PC-9 (cell line): ENCODE data around the gene LYPLAL1. TPM values are rescaled to one million over a fixed set of nuclear protein-coding genes. Genes with fewer than 3 reads are reported as not detected.

Source experiments
- BruUV-seq: library from RNA; stranded (reverse); fragments of 400-500 nt; replicated peaks from 2 replicates; lab custom pipeline; 2021; lab: Mats Ljungman, UMichigan
- CTCF ChIA-PET: fragments of 300-600 bp; sonication (Branson Sonifier 250); formaldehyde crosslinking; loops from one replicate; lab custom pipeline; 2022; ENCODE audit warnings: antibody characterized with exemption; lab: Charles Lee
- POLR2A ChIA-PET: fragments of 300-600 bp; sonication (Branson Sonifier 250); formaldehyde crosslinking; loops from one replicate; lab custom pipeline; 2022; ENCODE audit warnings: antibody characterized with exemption; ENCODE audit not compliant: unreplicated experiment; lab: Charles Lee
- DNase-seq, 2 experiments: peaks; one replicate each; pipeline versions ENCODE4 v3.0.0 to v3.0.0-alpha.2; 2015 to 2022; ENCODE audit warnings: mixed read lengths in 1 of 2
- H2AFZ ChIP-seq: fragments of 200-600 bp; sonication (generic); 2 replicates; pipeline ENCODE4 v1.8.1; 2017; ENCODE audit warnings: antibody characterized with exemption
- H3F3A ChIP-seq: fragments of 200-600 bp; sonication (generic); 2 replicates; pipeline ENCODE4 v1.8.1; 2017; ENCODE audit warnings: antibody characterized with exemption, mild to moderate bottlenecking, low read depth; ENCODE audit not compliant: insufficient read depth
- H3K27ac ChIP-seq: fragments of 200-600 bp; sonication (generic); 2 replicates; pipeline ENCODE4 v1.6.1; 2016; ENCODE audit warnings: mixed run types
- H3K27me3 ChIP-seq: fragments of 200-600 bp; sonication (generic); 2 replicates; pipeline ENCODE4 v1.6.1; 2016; ENCODE audit warnings: low read depth, mixed run types; ENCODE audit not compliant: insufficient read depth
- H3K36me3 ChIP-seq: fragments of 200-600 bp; sonication (generic); 2 replicates; pipeline ENCODE4 v1.6.1; 2016; ENCODE audit warnings: low read depth, mixed run types
- H3K4me1 ChIP-seq: fragments of 200-600 bp; sonication (generic); replicated peaks from 2 replicates; pipeline ENCODE4 v1.6.1; 2016; ENCODE audit warnings: mixed run types; ENCODE audit not compliant: insufficient read depth
- H3K4me2 ChIP-seq: fragments of 200-600 bp; sonication (generic); 2 replicates; pipeline ENCODE4 v1.6.1; 2017; ENCODE audit warnings: mixed run types
- H3K4me3 ChIP-seq: fragments of 200-600 bp; sonication (generic); 2 replicates; pipeline ENCODE4 v1.6.1; 2016; ENCODE audit warnings: mixed run types
- H3K79me2 ChIP-seq: fragments of 200-600 bp; sonication (generic); 2 replicates; pipeline ENCODE4 v1.6.1; 2017; ENCODE audit warnings: low read depth, mixed run types
- H3K9me2 ChIP-seq: fragments of 200-600 bp; sonication (generic); 2 replicates; pipeline ENCODE4 v1.8.1; 2017; ENCODE audit warnings: mild to moderate bottlenecking; ENCODE audit not compliant: insufficient read depth
- H3K9me3 ChIP-seq: fragments of 200-600 bp; sonication (generic); 2 replicates; pipeline ENCODE4 v1.8.1; 2016; ENCODE audit warnings: low read depth; ENCODE audit not compliant: insufficient read depth
- H4K20me1 ChIP-seq: fragments of 200-600 bp; sonication (generic); 2 replicates; pipeline ENCODE4 v1.8.1; 2017; ENCODE audit not compliant: insufficient read depth
- EZH2 ChIP-seq: fragments of 200-600 bp; sonication (generic); IDR thresholded peaks from 2 replicates; pipeline ENCODE4 v1.8.0; 2017; ENCODE audit warnings: antibody characterized with exemption, low read depth
- intact Hi-C: fragments of 100-400 bp; cut with micrococcal nuclease; formaldehyde crosslinking; loops from one replicate; pipeline ENCODE4 v1.10.0; 2022; ENCODE audit not compliant: unreplicated experiment
- total RNA-seq: library from RNA; stranded (reverse); gene quantifications from 2 replicates; pipeline ENCODE4 v1.2.3, GENCODE V29; 2021
- TF ChIP-seq, protein P1 (sequence below): fragments of 200-600 bp; sonication (generic); conservative IDR thresholded peaks from 2 replicates; pipeline ENCODE4 v1.6.1; 2017; ENCODE audit warnings: mixed run types, antibody characterized with exemption, mild to moderate bottlenecking, moderate library complexity

Gene LYPLAL1
- total RNA-seq, 1 experiment from 2014 or later: 57.0 TPM

GRCh38 chr1:219172821-219173220, 857 bp upstream of the LYPLAL1 start:
- peaks cover 4% of the 10 kb centered on the region; the same call in 1 of the 2 replicates for H3K36me3 ChIP-seq
- intact Hi-C loops: loop anchor here (5.0 to 10.0 kb wide), 3 partner anchors 466 to 826 kb away; partner anchors contain the start of gene TGFB2
- H3K9me2 ChIP-seq: no peaks in the 10 kb centered on the region
- no peak overlapping the region for H3K27ac ChIP-seq
- no peak for TF ChIP-seq EZH2
- TF ChIP-seq, protein P1, sequence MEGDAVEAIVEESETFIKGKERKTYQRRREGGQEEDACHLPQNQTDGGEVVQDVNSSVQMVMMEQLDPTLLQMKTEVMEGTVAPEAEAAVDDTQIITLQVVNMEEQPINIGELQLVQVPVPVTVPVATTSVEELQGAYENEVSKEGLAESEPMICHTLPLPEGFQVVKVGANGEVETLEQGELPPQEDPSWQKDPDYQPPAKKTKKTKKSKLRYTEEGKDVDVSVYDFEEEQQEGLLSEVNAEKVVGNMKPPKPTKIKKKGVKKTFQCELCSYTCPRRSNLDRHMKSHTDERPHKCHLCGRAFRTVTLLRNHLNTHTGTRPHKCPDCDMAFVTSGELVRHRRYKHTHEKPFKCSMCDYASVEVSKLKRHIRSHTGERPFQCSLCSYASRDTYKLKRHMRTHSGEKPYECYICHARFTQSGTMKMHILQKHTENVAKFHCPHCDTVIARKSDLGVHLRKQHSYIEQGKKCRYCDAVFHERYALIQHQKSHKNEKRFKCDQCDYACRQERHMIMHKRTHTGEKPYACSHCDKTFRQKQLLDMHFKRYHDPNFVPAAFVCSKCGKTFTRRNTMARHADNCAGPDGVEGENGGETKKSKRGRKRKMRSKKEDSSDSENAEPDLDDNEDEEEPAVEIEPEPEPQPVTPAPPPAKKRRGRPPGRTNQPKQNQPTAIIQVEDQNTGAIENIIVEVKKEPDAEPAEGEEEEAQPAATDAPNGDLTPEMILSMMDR: no peak
- no peaks in the 10 kb centered on the region for H3F3A ChIP-seq
- H4K20me1 ChIP-seq: no peaks in the 10 kb centered on the region
- ChIA-PET POLR2A (no interaction called here), CTCF (no interaction called here)
- no peak overlapping the region for H2AFZ ChIP-seq
- peaks cover 23% of the 10 kb centered on the region for H3K79me2 ChIP-seq
- H3K4me2 ChIP-seq: peak overlapping the region; percentile 98
- H3K4me3 ChIP-seq: peak overlapping the region; percentile 74; the same call in 1 of the 2 replicates
- DNase-seq: no peak
- peaks cover 30% of the 10 kb centered on the region for H3K4me1 ChIP-seq
- H3K9me3 ChIP-seq: no peaks in the 10 kb centered on the region
- BruUV-seq: no TSS peak
- no peaks in the 10 kb centered on the region for H3K27me3 ChIP-seq

DNA sequence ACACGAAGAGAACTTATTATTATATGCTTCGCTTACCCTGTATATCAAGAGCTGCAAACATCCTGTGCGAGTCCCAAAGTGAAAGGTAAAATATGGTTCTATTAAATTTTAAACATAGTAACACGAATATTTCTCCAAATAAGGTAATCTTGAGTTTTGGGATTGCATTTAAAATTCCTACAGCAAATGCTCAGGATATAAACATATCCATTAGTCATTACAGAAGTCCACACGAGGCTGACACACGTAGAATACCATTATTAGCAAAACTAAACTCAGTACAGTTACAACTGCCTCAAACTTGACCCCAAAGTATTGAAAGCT, 282 bp upstream of the LYPLAL1 start:
- intact Hi-C loops: loop anchor here (5.0 to 10.0 kb wide), 3 partner anchors 466 to 826 kb away; partner anchors contain the start of gene TGFB2
- H3K27me3 ChIP-seq: no peaks in the 10 kb centered on the region
- peak overlapping the region; percentile 59 for H3K27ac ChIP-seq
- H3K9me2 ChIP-seq: no peaks in the 10 kb centered on the region
- H3K79me2 ChIP-seq: peaks cover 23% of the 10 kb centered on the region
- DNase-seq: no peak
- peak overlapping the region; percentile 80 for H2AFZ ChIP-seq
- no TSS peak for BruUV-seq
- TF ChIP-seq EZH2: no peak
- TF ChIP-seq, protein P1: no peak
- ChIA-PET POLR2A (interaction anchor here (0.5 to 0.6 kb wide), 3 partner anchors 9 to 796 kb away, joined by 4 read pairs; no protein-coding TSS in a partner anchor), CTCF (no interaction called here)
- H4K20me1 ChIP-seq: no peaks in the 10 kb centered on the region
- no peaks in the 10 kb centered on the region for H3K9me3 ChIP-seq
- peaks cover 30% of the 10 kb centered on the region for H3K4me1 ChIP-seq
- H3K4me3 ChIP-seq: peak overlapping the region; percentile 74; the same call in 1 of the 2 replicates
- peaks cover 4% of the 10 kb centered on the region; the same call in 1 of the 2 replicates for H3K36me3 ChIP-seq
- H3K4me2 ChIP-seq: peak overlapping the region; percentile 98
- H3F3A ChIP-seq: no peaks in the 10 kb centered on the region

DNA sequence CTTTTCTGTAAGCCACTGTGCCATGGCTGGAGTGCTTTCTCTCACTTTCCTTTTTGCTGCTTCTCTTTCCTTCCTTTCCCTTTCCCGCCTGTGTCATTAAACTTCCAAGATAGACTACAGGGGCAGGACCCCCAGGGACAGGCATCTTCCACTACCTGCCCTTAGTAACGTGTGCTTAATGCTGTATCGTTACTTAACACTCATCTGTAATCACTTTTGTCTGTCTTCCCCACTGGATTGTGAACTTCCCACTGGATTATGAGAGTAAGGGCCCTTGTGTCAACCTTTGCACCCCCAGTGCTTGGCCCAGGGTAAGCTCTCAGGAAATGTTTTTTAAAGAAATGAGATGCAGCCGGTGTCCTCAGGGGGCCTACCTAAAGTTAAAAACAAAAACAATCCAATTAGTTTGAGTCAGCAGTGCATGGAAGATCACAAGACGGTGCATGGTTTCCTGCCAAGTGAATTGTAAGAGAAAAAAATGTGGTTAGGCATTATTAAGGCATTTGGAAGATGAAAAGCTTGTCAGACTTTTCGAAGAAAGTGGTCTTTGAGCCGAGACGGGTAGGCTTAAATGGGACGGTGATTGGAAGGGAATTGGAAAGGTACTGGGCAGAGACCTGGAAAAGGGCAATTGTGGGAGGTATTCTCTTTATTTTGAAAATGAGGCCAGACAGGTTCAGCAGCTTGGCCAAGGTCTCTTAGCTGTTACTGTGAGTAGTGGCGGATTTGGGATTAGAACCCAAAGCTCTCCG, 958 bp downstream of the LYPLAL1 start:
- peak; percentile 32 to 38 for DNase-seq
- Histone ChIP-seq H3K27me3 (no peaks in the 10 kb centered on the region), H3K27ac (peak overlapping the region; percentile 59), H3K9me2 (no peaks in the 10 kb centered on the region), H3K4me1 (peaks cover 30% of the 10 kb centered on the region), H3K4me3 (peak overlapping the region; percentile 74), H4K20me1 (no peaks in the 10 kb centered on the region), H3F3A (no peaks in the 10 kb centered on the region), H3K9me3 (no peaks in the 10 kb centered on the region), H3K79me2 (peaks cover 23% of the 10 kb centered on the region), H3K4me2 (peak overlapping the region; percentile 98), H2AFZ (peak overlapping the region; percentile 80), H3K36me3 (peaks cover 4% of the 10 kb centered on the region)
- BruUV-seq: no TSS peak
- no peak for TF ChIP-seq EZH2
- TF ChIP-seq, protein P1: no peak
- ChIA-PET POLR2A (interaction anchor here (0.7 to 0.8 kb wide), 2 partner anchors 27 to 189 kb away, joined by 5 to 8 read pairs; no protein-coding TSS in a partner anchor), CTCF (no interaction called here)
- intact Hi-C loops: loop anchor here (5.0 to 10.0 kb wide), 3 partner anchors 467 to 827 kb away; partner anchors contain the start of gene TGFB2
